DMS79 treated with DMSO at 0.1 percent for 48 hours (cell line): ENCODE data around the gene UBE2A.

Experiments
- DNase-seq: peaks from one replicate; lab custom pipeline; 2025; lab: John Stamatoyannopoulos, UW

Gene UBE2A

DNA sequence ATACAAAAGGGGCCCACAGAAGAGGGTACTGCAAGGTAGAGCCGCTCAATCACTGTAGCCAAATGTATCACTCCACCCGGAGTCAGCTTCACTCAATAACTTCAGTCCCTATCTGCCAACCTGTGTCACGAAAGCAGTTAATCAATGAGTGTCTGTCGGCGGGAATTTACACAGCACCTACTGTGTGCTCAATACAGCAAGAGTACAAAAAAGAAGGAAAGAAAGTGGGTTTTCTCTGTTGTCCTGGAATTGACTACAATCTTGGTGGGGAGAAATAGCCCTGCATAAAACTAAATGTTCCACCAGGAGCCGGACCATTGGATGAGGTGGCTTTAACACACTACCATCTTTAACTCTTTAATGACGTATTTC lies 32.6 kb downstream of the UBE2A start:
- DNase-seq, result no peak

DNA sequence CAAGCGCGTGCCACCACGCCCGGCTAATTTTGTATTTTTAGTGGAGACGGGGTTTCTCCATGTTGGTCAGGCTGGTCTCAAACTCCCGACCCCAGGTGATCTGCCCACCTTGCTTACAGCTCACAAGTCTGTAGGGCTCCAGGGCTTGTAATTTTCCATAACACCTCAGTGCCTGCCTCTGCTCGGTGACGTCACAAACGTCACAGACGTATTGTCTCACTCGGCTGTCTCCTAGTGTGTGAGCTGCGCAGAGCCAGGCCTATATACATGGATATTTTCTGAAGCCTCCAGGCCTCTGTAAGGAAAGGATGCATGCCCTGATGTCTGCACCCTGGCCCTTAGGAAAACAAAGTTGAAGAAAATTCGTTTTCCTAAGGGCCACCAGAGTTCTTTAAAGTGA lies 40.4 kb downstream of the UBE2A start:
- no peak for DNase-seq

DNA sequence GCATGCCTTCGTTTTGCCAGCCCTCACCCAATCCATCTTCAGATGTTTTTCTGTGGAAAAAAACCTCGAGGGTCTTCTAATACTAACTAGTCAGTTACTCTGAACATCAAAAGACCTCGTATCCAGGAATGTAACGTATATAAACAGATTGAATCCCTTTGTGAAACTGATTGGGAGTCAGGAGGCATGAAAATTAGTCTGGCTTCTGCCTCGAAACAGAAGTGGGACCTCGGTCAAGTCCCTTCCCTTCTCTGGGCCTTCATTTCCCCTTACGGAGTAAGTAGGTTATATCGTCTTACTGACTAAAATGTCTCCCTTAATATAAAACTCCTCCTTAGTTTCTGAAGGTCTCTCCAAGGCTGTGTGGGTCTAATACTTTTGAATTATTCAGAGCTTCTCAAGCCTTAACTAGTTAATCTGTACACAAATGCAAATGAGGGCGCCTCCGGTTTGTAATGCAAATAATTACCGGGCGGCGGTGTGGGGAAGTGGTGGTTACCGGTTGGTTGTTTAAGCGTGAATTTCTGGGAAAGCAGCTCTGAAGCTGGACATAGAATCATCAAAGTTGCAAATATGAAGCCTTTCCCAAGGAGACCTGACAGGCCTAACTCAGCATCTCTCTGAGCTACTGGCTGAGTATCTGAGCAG lies 43.3 kb downstream of the UBE2A start:
- DNase-seq, result no peak

DNA sequence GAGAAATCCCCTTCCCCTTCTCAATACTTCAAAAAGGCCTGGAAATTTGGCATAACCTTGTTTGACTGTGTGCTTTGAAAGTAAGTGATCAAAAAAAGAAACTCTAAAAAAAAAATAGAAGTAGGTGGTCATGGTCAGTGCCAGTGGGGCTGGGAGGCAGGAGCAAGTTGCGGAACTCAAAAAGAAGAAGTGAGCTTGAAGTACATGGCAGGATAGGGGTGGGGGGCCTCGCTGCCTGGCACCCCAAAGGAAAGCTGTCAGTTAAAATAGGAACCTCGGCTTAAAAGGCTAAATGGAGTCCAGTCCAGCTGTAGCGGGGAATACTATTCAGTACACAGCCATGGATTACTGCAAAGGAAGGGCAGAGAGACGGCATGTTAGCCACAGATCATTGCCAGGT lies 44.1 kb downstream of the UBE2A start:
- DNase-seq, result no peak

DNA sequence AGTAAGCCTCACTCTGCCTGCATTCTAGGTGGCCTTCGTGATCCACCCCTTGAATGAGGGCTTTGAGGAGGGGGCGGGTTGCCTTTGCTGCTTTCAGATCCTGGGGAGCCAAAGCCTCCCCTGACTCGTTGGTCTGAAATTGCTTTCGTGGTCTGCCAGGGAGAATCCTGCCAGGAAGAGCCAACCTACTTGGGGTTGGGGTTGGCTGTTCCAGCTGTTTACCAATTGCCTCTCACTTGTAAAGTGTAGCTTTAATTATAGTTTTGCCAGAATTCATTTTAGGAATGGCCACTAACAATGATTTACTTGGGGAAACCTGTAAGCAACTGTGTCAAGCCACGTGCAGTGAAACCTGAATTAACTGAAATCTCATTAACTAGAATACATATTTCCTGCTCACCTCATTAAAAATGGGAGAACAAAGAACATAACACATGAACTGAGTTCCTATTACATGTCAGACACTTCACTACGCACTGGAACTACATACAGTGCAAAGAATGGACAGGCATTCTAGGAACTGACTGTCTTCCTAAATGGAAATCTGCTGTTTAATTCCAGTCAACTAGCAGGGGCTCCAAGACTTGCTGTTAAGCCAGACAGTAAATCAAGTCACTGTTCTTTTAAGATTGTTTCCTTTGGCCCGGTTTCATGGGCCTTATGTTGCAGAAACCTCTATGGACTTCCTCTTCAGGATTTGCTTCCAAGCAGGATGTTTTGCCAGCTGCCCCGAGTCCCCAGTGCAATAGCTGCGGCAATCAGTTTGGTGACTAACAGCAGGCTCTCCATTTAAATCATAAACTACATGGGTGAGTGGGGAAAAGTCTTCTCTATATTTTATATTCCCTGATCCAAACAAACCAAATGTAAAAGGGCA lies 48.2 kb downstream of the UBE2A start:
- no peak for DNase-seq

DNA sequence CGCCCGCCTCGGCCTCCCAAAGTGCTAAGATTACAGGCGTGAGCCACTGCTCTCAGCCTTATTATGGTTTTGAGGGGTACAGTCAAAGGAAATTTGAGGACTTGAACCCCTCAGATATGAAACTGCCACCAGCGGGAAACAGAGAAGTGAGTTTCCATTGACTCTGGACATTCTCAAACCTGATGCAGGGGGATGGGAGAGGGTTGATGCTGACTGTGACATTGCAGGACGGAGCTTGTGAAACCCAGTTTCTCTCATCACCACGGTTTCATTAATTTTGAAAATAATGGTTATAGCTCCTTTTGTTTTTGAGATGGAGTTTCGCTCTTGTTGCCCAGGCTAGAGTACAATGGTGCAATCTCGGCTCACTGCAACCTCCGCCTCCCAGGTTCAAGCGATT lies 50.1 kb downstream of the UBE2A start:
- no peak for DNase-seq

DNA sequence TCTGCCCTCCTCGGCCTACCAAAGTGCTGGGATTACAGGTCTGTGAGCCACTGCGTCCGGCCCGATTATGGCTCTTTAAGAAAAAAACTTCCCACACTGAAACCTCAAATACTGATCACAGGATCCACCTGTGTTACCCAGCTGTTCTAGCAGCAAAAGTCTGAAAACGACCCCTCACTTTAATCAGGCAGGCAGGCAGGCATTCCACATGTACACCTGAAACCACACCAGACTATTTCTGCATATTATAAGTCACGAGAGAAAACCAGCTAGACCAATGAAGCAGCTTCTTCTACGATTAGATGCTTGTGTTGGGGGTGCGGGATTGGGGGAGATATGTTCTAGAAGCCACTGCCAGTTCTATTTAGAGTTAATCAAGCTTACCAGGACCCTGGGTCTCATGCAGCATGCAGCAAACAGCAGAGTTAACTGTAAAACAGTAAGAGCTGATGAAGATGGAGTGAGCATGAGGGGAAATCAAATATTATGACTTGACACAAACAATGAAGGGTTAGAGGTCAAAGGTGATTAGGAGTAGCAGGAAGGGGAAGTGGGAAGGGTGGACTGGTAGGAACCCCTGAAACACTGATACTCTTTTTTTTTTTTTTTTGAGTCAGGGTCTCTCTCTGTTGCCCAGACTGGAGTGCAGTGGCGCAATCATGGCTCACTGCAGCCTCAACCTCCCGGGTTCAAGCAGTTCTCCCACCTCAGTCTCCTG lies 50.7 kb downstream of the UBE2A start:
- DNase-seq, result no peak

DNA sequence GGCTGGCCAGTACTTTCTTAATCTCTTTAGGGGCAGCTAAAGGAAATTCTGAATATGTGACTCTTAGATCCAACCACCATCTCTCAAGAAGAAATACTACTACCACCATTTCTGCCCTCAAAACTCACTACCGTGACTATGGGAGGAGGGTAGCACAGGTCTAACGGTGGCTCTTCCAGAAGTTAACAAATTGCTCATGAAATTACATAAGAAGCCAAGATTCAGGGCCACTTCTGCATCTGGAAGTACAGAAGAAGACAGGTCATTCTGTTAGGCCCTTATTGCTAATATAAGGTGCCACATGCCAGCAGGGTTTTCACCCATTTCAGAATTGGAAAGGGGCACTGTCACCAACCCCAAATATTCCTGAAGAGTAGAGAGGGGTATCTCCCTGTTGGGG lies 51.5 kb downstream of the UBE2A start:
- no peak for DNase-seq
